Stimulated activated CD8-positive, alpha-beta memory T cell treated with anti-CD3 and anti-CD28 coated beads, Interleukin-4, amount 100 ng/mL, for 1 hour (primary cell): Measurements from ENCODE around the gene OR8G1.
"Not testable (repeated sequence)": the region's sequence is repeated elsewhere in the genome, so short reads cannot be mapped to it uniquely, and the experiment has no call there.

Experiments used
- DNase-seq, 2 donors: peaks; one replicate each; pipeline ENCODE4 v3.0.0-alpha.2; 2020; ENCODE audit warnings: low read depth in 2 of 2, low spot score in 1 of 2

The OR8G1 gene

GRCh38 chr11:124240621-124241397 is at the start of gene OR8G1:
Gene OR8G1, plus strand, starts transcription at chr11:124241095. Its CDS starts 8,581 bp downstream, at chr11:124249676.
- no peak for DNase-seq

- DNase-seq = no peak
Observed at GRCh38 chr11:124193221-124194010, 47.5 kb upstream of the OR8G1 start.

GRCh38 chr11:124194293-124195188 is 46.4 kb upstream of the OR8G1 start:
- DNase-seq = no peak

- peak in 1 of 2 donors; percentile 7 for DNase-seq
Observed at GRCh38 chr11:124195189-124195734, 45.6 kb upstream of the OR8G1 start.

GRCh38 chr11:124197999-124198398 is 42.9 kb upstream of the OR8G1 start:
- no peak for DNase-seq

- DNase-seq = no peak
Observed at GRCh38 chr11:124198897-124199296, 42.0 kb upstream of the OR8G1 start.

GRCh38 chr11:124199702-124200101 is 41.2 kb upstream of the OR8G1 start:
- no peak for DNase-seq

- DNase-seq = no peak
Observed at GRCh38 chr11:124200671-124201070, 40.2 kb upstream of the OR8G1 start.

GRCh38 chr11:124202951-124203350 is 37.9 kb upstream of the OR8G1 start:
- DNase-seq = no peak

GRCh38 chr11:124204008-124204407 is 36.9 kb upstream of the OR8G1 start:
- DNase-seq = no peak

GRCh38 chr11:124207102-124207792 is 33.6 kb upstream of the OR8G1 start:
- DNase-seq = no peak

GRCh38 chr11:124209824-124210357 is 31.0 kb upstream of the OR8G1 start:
- DNase-seq = no peak

GRCh38 chr11:124210421-124210820 is 30.5 kb upstream of the OR8G1 start:
- DNase-seq = no peak

- DNase-seq = no peak
Observed at GRCh38 chr11:124211321-124211720, 29.6 kb upstream of the OR8G1 start.

GRCh38 chr11:124214027-124214426 is 26.9 kb upstream of the OR8G1 start:
- no peak for DNase-seq

GRCh38 chr11:124219126-124219525 is 21.8 kb upstream of the OR8G1 start:
- no peak for DNase-seq

GRCh38 chr11:124222407-124222806 is 18.5 kb upstream of the OR8G1 start:
- no peak for DNase-seq

- DNase-seq = not testable (repeated sequence)
Observed at GRCh38 chr11:124224618-124225423, 16.1 kb upstream of the OR8G1 start.

GRCh38 chr11:124225471-124225870 is 15.4 kb upstream of the OR8G1 start:
- DNase-seq = no peak
